Erythroblast (primary cell): Measurements from ENCODE around the gene RFC5.

Experiments used
- GATA1 ChIP-seq: IDR thresholded peaks from 2 replicates; pipeline ENCODE4 v1.6.1; 2011; ENCODE audit warnings: low read depth, mild to moderate bottlenecking, control low read depth, low read length, moderate library complexity
- POLR2A ChIP-seq: IDR thresholded peaks from 2 replicates; pipeline ENCODE4 v1.6.1; 2011; ENCODE audit warnings: mild to moderate bottlenecking, low read length

DNA sequence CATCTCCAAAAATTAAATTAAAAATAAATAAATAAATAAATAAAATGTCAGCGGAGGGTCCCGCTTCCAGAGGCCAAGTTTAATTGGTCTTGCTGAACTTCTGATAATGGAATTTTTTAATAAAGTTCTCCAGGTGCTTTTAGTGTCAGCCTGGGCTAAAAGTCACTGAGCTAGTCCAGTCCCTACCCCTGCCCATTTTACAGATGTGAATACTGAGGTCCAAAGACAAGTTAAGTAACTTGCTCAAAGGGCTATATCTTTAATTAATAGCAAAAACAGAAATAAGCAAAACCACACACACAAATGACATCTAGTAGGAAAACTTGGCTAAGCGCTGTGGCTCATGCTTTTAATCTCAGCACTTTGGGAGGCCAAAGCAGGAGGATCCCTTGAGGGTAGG is 5.6 kb upstream of the RFC5 start:
- no peak for TF ChIP-seq POLR2A
- no peak for TF ChIP-seq GATA1
